ENCODE measurements around the gene LHFPL3. TPM values are rescaled to one million over a fixed set of nuclear protein-coding genes. Genes with fewer than 3 reads are reported as not detected.

The LHFPL3 gene
- polyA plus RNA-seq, 2 of the 4 experiments (the other 2 are of a cell fraction): not detected

- ChIA-PET POLR2A (no interaction called here), CTCF (interaction anchor here (1.9 kb wide), 1 partner anchor 21 kb away, joined by 4 read pairs; no protein-coding TSS in a partner anchor)
Observed at GRCh38 chr7:104795086-104795485, 466.7 kb downstream of the LHFPL3 start.

GRCh38 chr7:104795616-104796398 is 467.4 kb downstream of the LHFPL3 start:
- H3K4me2 ChIP-seq: no peak overlapping the region
- no peak overlapping the region for H3K4me3 ChIP-seq
- POLR2A ChIA-PET: no interaction called here
- no peaks in the 10 kb centered on the region for H3K9me3 ChIP-seq
- FAIRE-seq (no peak), ATAC-seq (no peak), DNase-seq (ENCODE audit: low read depth in 1 of 2, low spot score in 1 of 2) (no peak)
- H3K4me1 ChIP-seq: no peaks in the 10 kb centered on the region; the same call in 2 of the 3 replicates
- no peak overlapping the region for H3K27ac ChIP-seq
- TF ChIP-seq ZFP36 (IDR thresholded peaks at IDR 0.05; ENCODE audit: borderline replicate concordance, partially characterized antibody) (no peak), SMC3 (IDR thresholded peaks at IDR 0.05) (no peak), ZC3H11A (IDR thresholded peaks at IDR 0.05) (no peak), ZNF302 (CRISPR knock-in tag; IDR thresholded peaks at IDR 0.05) (no peak)
- CTCF ChIA-PET: interaction anchor here (0.5 to 1.9 kb wide), 3 partner anchors 21 to 1241 kb away, joined by 3 to 4 read pairs (median 3); no protein-coding TSS in a partner anchor
- 40% methylated on average over 7 of the region's 7 CpGs for WGBS (ENCODE audit: missing lambda C conversion rate)

More at GRCh38 chr7:104795086-104795485, 466.7 kb downstream of the LHFPL3 start:
- WGBS (ENCODE audit: missing lambda C conversion rate): 33% methylated on average over 7 of the region's 7 CpGs
- Histone ChIP-seq H3K9me3 (no peaks in the 10 kb centered on the region), H3K4me3 (no peak overlapping the region), H3K27ac (no peak overlapping the region), H3K4me2 (no peak overlapping the region), H3K4me1 (no peaks in the 10 kb centered on the region; the same call in 2 of the 3 replicates)
- FAIRE-seq (no peak), DNase-seq (ENCODE audit: low read depth in 1 of 2, low spot score in 1 of 2) (no peak), ATAC-seq (no peak)
- TF ChIP-seq MAX (IDR thresholded peaks at IDR 0.05): no peak
- no peak for TF ChIP-seq JUN (IDR thresholded peaks at IDR 0.05)
- TF ChIP-seq ZFP36 (IDR thresholded peaks at IDR 0.05; ENCODE audit: borderline replicate concordance, partially characterized antibody): no peak
- no peak for TF ChIP-seq NR3C1 (IDR thresholded peaks at IDR 0.05)
- TF ChIP-seq CHD4 (IDR thresholded peaks at IDR 0.05; ENCODE audit: borderline replicate concordance): no peak
- no peak for TF ChIP-seq EP300 (IDR thresholded peaks at IDR 0.05)
- TF ChIP-seq EHF (CRISPR knock-in tag; IDR thresholded peaks at IDR 0.05): no peak
- TF ChIP-seq REST (IDR thresholded peaks at IDR 0.05): no peak
- TF ChIP-seq, protein P1, sequence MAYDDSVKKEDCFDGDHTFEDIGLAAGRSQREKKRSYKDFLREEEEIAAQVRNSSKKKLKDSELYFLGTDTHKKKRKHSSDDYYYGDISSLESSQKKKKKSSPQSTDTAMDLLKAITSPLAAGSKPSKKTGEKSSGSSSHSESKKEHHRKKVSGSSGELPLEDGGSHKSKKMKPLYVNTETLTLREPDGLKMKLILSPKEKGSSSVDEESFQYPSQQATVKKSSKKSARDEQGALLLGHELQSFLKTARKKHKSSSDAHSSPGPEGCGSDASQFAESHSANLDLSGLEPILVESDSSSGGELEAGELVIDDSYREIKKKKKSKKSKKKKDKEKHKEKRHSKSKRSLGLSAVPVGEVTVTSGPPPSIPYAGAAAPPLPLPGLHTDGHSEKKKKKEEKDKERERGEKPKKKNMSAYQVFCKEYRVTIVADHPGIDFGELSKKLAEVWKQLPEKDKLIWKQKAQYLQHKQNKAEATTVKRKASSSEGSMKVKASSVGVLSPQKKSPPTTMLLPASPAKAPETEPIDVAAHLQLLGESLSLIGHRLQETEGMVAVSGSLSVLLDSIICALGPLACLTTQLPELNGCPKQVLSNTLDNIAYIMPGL (CRISPR knock-in tag; IDR thresholded peaks at IDR 0.05; ENCODE audit: borderline replicate concordance): no peak
- no peak for TF ChIP-seq HDAC2 (IDR thresholded peaks at IDR 0.05)
- no peak for TF ChIP-seq CEBPB (IDR thresholded peaks at IDR 0.05)
- TF ChIP-seq HEYL (CRISPR knock-in tag; IDR thresholded peaks at IDR 0.05): no peak
- TF ChIP-seq RNF2 (IDR thresholded peaks at IDR 0.05; ENCODE audit: borderline replicate concordance, low read depth): no peak
- no peak for TF ChIP-seq RFX5 (IDR thresholded peaks at IDR 0.05)

GRCh38 chr7:104800307-104800706 is 471.9 kb downstream of the LHFPL3 start:
- FAIRE-seq (no peak), ATAC-seq (no peak), DNase-seq (ENCODE audit: low read depth in 1 of 2, low spot score in 1 of 2) (no peak)
- 2% methylated on average over 4 of the region's 4 CpGs for WGBS (ENCODE audit: missing lambda C conversion rate)
- POLR2A ChIA-PET: no interaction called here
- no peaks in the 10 kb centered on the region for H3K9me3 ChIP-seq
- H3K27ac ChIP-seq: no peak overlapping the region
- CTCF ChIA-PET: interaction anchor here (0.8 to 1.1 kb wide), 2 partner anchors 11 to 48 kb away, joined by 3 to 4 read pairs; no protein-coding TSS in a partner anchor
- no peaks in the 10 kb centered on the region for H3K4me1 ChIP-seq
- H3K4me3 ChIP-seq: no peak overlapping the region
- no peak overlapping the region for H3K4me2 ChIP-seq
- no peak for TF ChIP-seq NFE2L2 (conservative IDR thresholded peaks at IDR 0.05; ENCODE audit: low read length)
- no peak for TF ChIP-seq RNF2 (IDR thresholded peaks at IDR 0.05; ENCODE audit: borderline replicate concordance, low read depth)
- TF ChIP-seq ZSCAN20 (CRISPR knock-in tag; IDR thresholded peaks at IDR 0.05): no peak
- TF ChIP-seq HOXB5 (CRISPR knock-in tag; IDR thresholded peaks at IDR 0.05): no peak
- no peak for TF ChIP-seq EP300 (IDR thresholded peaks at IDR 0.05)
- no peak for TF ChIP-seq MAX (IDR thresholded peaks at IDR 0.05)
- TF ChIP-seq HOXB13 (CRISPR knock-in tag; IDR thresholded peaks at IDR 0.05; ENCODE audit: low read depth): no peak
- TF ChIP-seq, protein P2, sequence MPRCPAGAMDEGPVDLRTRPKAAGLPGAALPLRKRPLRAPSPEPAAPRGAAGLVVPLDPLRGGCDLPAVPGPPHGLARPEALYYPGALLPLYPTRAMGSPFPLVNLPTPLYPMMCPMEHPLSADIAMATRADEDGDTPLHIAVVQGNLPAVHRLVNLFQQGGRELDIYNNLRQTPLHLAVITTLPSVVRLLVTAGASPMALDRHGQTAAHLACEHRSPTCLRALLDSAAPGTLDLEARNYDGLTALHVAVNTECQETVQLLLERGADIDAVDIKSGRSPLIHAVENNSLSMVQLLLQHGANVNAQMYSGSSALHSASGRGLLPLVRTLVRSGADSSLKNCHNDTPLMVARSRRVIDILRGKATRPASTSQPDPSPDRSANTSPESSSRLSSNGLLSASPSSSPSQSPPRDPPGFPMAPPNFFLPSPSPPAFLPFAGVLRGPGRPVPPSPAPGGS (IDR thresholded peaks at IDR 0.05): no peak
- TF ChIP-seq TFCP2L1 (CRISPR knock-in tag; IDR thresholded peaks at IDR 0.05): no peak
- no peak for TF ChIP-seq GATA3 (IDR thresholded peaks at IDR 0.05; ENCODE audit: borderline replicate concordance)
- no peak for TF ChIP-seq EHF (CRISPR knock-in tag; IDR thresholded peaks at IDR 0.05)
- TF ChIP-seq CBX2 (IDR thresholded peaks at IDR 0.05; ENCODE audit: borderline replicate concordance, low read depth): no peak
- no peak for TF ChIP-seq RARB (CRISPR knock-in tag; IDR thresholded peaks at IDR 0.05)
- no peak for TF ChIP-seq NPAS2 (CRISPR knock-in tag; IDR thresholded peaks at IDR 0.05; ENCODE audit: borderline replicate concordance)
